Epidermal melanocyte (primary cell): ENCODE measurements around the gene ASB2.

ENCODE experiments used
- DNase-seq: peaks from one replicate; pipeline ENCODE4 v3.0.0; 2011; ENCODE audit warnings: low spot score; ENCODE audit not compliant: insufficient read length

ASB2 gene, protein sequence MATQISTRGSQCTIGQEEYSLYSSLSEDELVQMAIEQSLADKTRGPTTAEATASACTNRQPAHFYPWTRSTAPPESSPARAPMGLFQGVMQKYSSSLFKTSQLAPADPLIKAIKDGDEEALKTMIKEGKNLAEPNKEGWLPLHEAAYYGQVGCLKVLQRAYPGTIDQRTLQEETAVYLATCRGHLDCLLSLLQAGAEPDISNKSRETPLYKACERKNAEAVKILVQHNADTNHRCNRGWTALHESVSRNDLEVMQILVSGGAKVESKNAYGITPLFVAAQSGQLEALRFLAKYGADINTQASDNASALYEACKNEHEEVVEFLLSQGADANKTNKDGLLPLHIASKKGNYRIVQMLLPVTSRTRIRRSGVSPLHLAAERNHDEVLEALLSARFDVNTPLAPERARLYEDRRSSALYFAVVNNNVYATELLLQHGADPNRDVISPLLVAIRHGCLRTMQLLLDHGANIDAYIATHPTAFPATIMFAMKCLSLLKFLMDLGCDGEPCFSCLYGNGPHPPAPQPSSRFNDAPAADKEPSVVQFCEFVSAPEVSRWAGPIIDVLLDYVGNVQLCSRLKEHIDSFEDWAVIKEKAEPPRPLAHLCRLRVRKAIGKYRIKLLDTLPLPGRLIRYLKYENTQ

DNA sequence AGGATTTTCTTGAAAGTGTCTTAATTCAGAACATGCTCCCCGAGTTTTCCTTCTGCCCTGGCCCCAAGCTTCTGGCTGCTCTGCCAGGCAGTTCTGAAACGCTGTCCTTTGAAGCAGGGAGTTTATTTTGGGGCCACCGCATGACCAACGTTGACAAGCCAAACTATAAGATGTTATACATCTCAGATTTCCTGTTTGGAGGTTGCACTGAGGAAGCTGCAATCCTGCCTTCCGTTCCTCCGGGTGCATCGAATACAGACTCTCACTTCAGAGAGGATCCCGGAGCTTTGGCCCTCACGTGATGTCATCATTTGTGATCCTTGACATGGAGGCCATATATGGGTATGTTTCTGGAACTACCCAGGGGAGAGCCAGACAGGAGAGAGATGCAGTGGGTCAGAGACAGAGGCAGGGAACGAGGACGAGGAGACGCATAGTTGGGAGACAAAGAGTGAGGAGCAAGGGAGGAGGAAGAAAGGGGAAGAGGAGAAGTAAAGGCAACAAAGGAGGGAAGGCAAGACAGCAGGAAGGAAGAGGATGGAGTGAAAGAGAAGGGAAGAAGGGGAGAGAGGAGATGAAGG lies at the start of gene ASB2:
Gene ASB2 (minus strand): TSS at position 94 of the 581 bp plus-strand sequence. CDS start 12,031 bp downstream, outside the sequence.
- DNase-seq = no peak

DNA sequence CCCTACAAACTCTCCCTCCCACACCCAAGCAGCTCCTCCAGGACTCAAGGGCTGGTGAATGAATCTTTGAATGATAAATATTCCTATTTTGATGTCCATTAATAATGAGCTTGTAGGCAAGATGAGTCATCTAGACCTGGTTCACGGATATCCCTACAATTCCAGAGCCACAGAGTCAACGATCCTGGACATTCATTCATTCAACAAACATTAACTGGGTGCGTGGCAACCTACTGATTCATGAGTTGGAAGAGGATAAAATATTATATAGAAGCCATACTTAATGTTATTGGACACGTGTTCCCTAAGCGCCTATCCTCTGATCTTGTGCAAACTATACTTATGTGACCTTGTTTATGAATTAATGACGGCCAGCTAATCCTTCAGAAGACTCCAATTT lies 49.4 kb upstream of the ASB2 start:
- DNase-seq = no peak

DNA sequence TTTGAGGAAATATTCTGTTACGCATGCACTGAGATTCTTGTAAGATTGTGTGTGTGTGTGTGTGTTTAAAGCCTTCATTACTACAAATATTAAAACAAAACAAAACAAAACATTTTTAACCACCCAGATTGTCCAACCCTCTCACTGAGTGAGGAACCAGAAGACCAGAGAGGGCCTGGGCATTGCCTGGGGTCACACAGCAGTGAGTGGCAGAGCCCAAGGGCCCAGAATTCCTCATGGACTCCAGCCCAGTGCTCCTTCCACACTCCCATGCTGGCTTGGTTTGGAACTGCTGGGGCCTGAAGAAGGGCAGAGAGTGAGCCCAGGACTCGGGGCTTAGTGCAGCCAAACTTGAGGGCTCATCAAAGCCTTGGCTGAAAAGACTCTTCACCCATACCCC lies 48.2 kb upstream of the ASB2 start:
- no peak for DNase-seq

DNA sequence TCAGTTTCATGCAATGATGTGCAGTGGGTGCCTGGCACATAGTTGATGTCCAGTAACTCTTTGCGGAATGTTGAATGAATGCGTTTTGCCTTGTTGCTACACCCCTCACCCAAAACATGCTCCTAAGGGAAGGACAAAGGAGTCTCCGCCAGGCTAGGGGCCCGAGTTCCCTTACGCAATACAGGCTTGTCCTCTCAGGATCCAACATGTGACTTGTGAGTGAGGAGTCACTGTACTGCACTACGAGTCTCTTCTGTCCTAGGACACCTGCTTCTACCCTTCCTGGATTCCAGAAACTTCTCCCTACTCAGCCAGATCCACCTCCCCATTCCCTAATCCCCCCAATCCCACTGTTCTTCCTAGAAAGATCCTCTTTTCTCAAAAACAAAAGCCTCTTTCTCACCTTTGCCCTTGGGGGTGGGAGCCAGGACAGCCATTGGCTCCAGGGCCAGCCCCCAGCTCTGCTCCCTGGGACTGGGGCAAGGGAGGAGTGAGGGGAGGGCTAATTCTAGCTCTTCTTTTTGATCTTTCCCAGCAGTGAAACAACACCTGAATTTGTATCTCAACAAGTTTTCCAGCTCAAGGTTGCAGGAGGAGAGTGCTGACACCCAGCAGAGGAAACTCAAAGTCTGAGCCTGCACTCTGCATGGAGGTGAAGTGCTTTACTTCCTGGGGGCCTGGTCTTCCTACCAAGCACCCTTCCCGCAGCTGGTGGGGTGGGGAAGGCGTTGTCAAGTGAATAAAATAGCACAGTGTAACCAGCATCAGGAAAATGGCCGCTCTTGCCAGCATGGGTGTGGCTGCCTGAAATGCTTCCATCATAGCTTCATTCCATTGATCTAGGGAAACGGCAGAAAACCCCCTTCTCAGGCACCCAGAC lies 46.4 kb upstream of the ASB2 start:
- DNase-seq = no peak

DNA sequence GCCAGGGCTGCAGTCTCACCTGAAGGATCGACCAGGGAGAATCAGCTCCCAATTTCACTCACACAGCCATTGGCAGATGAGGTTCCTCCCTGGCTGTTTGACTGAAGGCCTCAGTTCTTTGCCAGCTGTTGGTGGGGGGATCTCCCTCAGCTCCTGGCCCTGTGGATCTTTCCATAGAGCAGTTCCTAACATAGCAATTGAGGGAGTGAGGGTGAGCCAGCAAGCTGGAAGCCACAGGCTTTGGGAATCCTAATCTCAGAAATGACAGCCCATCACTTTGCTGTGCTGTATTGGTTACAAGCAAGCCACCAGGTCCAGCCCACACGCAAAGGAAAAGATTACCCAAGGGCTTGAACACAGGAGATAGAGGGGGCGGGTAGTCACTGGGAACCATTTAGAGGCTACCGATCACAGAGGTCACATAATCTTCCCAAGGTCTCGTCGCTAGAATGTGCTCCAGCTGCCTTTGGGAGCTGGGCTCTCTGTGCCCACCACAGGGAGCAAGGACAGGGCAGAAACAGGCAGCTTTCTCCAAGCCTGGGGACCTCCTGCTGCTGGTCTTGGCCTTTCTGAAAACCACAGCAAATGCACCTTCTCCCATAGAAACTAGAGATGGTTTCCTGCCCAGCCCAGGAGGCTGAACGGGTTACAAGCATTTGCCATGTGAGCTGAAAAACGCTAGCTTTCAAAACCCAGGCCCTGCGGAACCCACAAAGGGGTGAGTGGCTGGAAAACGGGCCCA lies 45.2 kb upstream of the ASB2 start:
- DNase-seq = no peak

DNA sequence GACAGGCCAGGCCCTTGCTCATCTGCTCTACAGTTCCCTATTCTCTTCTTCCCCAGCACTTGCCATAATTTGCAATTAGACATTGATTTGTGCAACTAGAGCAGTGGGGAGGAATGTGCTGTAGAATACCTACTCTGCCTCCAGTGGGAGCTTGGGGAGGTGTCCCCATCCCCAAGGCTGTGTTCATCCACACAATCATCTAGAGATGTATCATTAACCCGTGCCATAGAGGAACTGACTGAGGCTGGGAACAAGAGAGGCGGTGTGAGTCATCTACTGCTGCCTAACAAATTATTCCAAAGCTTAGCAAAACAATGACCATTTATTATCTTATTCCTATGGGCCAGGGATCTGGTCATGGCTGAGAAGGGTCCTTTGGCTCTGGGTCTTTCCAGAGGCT lies 44.6 kb upstream of the ASB2 start:
- DNase-seq = no peak

DNA sequence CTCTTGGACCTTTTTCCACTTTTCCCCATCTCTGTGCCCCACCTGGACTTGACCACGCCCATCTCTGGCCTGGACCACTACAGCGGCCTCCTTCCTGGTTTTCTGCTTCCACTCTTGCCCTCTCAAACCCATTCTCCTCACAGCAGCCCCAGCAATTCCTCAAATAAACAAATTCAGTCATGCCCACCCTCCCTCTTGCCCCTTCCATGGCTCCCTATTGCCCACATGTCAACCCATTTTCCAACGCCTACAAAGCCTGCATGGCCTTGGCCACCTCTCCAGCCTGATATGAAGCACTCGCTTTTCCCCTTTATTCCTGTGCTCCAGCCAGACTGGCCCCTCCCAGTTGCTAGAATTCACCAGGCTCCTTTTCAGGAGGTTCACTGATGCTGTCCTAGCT lies 43.9 kb upstream of the ASB2 start:
- no peak for DNase-seq

DNA sequence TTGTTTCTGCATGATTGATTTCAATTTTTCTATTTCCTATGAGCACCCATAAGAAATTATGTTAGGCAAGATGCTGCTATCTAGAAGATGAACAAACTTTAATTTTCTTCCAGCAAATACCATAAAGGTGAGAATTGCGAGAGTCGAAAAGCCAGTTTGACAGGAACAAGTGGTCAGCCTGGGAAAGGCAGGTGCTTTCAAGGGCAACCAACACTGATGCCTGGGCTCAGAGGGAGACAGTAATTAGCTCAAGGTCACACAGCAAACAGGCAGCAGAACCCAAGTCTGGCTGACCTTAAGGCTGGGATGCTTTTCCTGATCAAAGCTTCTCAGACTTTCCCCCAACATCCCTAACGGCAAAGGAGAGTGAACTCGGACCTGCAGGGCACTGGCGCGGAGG lies 43.0 kb upstream of the ASB2 start:
- no peak for DNase-seq

DNA sequence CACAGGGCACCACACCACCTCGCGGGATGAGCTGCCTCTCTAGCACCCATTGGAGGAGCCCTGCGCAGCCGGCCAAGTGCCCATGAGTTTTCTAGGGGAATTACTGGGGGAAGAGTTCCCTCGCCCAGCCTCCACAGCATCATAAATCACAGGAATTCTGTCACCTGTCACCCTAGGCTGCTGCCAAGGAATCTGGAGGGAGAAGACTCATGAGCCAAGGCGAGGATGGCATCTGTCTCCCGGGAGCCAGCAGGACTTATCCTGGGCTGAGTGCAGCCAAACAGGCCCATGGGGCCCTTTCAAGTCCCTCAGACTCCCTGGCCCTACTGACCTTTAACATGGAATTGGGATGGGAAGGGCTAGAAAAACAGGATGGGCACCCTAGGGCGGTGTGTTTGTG lies 41.9 kb upstream of the ASB2 start:
- DNase-seq = no peak

DNA sequence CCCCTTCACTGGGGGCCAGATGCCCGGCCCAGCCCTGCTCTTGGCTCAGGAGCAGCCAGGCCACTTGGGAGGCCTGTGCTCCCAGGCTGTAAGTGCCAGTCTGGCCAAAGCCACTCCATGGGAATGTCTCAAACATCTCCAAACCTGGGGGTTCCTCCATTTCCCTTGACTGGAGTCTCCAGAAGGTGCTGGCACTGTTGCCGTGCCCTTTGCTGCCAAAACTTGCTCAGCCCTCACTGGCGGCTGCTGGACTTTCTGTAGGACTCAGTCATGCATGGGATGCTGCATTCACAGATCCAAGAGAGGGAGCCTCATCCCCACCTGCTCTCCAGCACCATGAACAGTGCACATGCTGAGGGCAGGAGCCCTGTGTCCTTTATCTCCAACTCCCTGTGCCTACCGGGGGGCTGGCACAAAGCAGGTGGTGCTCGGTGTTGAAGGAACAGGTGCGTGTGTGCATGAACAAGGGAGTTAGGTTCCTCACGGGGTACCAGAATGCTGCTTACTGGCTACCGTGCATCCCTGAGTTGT lies 40.1 kb upstream of the ASB2 start:
- no peak for DNase-seq

DNA sequence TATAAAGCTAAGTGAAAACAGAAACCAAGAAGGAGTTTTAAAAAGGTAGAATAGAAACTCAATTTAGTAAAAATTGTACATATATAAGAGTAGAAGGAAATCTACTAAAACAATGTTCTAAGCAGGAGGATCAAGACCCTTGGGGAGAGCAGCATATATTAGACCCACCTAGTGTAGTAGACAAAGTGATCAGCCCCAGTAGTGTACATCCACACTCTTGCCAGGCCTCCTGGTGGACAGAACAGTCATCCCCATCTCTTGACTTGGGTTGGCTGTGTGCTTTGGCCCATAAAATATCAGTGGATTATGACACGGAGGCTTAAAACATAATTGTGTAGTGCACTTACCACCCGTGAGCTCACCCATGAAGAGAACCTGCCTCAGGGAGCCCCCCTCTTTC lies 38.9 kb upstream of the ASB2 start:
- no peak for DNase-seq

DNA sequence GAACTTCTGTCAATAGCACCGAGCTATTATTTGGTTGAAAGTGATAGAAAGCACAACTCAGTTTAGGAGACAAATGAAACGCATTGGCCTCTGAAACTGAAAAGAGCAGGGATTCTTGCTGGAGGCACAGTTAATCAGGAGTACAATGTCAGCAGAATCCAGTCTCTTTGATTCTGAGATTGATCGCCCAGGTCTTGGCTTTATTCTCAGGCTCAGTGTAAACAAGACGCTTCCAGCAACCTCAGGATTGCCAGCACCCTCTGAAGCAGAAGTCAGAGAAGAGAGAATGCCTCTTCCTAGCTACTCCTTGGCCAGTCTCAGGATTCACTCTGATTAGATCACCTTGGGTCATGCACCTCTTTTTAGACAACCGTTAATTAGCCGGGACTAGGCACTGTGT lies 38.0 kb upstream of the ASB2 start:
- no peak for DNase-seq

DNA sequence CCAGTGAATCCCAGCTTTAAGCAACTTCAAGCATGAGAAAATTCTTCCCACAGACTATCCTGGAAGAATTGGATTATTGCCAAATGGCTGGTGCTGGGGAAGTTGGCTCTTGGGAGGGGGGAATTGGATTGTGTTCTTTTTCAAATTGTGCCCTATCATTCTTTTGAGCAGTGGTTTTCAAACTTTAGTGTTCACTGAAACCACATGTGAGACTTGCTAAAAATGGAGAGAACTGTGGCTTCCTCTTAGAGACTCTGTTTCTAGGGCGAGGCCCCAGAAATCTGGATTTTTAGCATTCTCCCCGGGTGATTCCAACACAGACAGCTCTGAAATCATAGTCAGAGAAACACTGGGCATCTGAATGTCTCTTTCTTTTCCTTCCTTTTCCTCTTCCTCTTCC lies 35.4 kb upstream of the ASB2 start:
- DNase-seq = no peak

DNA sequence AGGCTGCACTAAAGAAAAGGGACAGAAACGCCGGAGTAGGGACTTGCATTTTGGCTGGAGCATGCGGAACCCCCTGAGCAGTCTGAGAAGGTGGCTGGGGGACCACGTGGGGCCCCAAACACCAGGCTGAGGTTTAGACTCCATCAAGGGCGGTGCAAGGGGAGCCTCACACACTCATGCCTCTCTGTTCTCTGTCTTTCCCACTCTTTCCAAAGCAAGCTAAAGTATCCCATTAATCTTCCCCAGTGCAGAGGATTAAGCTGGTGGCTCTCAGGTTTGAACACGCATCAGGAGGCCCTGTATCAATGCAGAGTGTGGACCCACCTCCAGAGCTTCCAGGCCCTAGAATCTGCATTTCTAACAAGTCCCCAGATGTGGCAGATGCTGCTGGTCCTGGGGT lies 34.3 kb upstream of the ASB2 start:
- DNase-seq = no peak

DNA sequence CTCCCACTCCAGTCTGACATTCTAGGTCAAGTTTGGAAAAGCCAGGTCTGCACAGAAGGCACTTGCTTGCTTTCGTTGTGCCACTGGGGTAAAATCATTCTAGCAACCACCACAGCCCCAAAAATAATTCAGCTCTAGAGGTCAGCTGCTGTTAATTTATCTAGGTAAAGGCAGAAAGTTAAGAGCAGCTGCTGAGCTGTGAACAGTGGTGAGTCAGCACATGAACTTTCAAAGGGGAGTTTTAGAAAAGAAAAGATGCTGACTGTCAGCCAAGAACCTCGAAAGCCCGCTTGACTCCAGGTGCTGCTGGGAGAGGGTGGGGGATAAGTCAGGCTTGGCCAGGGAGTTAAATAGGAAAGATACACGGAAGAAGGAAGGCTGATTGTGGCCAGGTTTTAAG lies 33.4 kb upstream of the ASB2 start:
- no peak for DNase-seq

DNA sequence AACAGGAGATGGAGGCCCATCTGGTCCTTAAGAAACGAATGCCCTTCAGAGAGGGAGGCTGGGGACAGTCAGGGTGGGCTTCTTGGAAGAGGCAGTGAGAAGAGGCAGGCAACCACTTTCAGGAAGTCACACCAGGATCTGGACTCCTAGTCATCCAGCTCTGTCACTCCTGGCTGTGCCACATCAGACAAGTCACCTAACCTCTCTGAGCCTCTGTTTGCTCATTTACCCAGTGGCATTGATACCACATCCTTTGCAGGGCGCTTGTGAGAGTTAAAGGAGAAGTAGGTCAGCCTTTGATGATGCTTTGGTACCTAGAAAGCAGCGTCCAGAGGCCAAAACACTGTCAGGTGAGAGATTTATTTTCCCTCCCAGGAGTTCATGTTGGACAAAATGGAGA lies 31.9 kb upstream of the ASB2 start:
- DNase-seq = no peak

DNA sequence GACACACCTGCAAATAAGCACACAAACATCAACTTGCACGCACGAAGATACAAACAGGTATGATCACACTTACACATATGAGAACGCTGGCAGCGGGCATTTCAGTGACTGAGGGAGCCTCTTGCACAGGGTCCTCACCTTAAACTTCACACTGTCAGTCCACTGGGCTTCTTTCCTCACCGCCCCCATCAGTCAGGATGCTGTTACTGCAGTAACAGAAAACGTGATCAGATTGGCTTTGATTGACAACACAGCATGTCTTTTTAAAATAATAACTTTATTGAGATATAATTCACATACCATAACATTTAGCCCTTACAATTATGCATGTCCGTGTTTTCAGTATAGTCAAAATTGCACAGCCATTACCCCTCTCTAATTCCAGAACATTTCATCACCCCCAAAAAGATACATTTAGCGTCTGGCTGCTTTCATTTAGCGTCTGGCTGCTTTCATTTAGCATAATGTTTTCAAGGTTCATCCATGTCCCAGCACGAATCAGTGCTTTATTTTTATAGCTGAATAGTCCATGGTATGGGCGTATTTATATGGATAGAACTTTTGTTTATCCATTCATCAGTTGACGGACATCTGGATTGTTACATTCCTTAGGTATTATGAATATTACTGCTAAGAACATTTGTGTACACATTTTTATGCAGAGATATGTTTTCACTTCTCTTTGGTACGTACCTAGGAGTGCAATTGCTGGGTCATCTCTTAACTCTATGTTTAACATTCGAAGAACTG lies 29.1 kb upstream of the ASB2 start:
- no peak for DNase-seq

DNA sequence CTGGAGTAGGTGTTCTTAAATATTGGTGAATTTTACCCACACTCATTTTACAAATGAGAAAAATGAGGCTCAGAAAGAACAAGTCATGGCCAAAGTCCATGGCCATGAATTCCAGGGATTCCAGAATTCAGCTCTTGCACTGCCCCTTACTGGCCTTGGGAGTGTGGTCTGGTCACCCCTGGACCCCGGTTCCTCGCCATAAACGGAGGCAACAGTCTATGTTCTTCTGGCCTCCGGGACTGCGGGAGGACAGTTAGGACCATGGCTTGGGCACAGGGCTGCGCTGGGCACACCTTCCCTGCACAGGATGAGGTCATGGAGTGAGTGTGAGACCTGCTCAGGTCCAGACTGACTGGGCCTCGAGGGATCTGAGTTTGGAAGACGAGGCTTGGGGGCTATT lies 27.6 kb upstream of the ASB2 start:
- DNase-seq = no peak

DNA sequence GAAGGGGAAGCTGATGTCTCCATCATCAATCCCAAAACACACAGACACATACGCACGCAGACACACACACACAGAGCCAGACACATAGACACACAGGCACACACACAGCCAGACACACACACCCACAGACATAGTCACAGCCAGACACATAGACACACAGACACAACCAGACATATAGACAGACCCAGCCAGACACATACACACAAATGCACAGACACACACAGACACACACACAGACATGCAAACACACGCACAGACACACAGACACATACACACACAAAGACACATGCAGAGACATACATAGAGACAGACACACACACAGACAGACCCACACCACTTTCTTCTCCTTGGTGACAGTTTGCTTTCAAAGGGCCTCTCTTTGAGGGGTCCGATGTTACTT lies 27.0 kb upstream of the ASB2 start:
- DNase-seq = no peak
